GM18520 (cell line): ENCODE data around the gene XAF1.
"Not testable (repeated sequence)": the region's sequence is repeated elsewhere in the genome, so short reads cannot be mapped to it uniquely, and the experiment has no call there.

Experiments
- ATAC-seq: cut with Tn5 transposase; IDR thresholded peaks from one replicate; pipeline ENCODE4 v1.9.1; 2021; ENCODE audit not compliant: unreplicated experiment

XAF1 gene

DNA sequence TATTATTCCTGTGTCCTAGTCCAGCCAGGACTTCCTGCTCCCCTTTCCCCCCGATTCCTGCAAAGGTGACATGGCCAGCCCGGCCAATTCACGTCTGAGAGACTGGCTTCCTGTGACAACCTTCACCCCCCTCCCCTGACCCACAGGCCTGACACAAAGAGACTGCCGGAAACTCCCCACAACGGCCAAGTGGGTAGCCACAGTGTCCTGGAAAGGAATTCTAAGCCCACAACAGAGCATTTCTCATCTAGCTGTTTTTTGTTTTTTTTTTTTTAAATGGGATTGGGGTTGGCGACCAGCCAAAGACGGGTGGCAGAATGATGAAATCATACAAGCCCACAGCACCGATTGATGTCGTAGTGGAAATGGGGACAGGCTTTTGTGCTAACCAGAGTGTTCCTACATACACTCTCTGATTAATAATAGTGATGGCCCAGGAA lies 2.8 kb upstream of the XAF1 start:
- ATAC-seq = no peak

DNA sequence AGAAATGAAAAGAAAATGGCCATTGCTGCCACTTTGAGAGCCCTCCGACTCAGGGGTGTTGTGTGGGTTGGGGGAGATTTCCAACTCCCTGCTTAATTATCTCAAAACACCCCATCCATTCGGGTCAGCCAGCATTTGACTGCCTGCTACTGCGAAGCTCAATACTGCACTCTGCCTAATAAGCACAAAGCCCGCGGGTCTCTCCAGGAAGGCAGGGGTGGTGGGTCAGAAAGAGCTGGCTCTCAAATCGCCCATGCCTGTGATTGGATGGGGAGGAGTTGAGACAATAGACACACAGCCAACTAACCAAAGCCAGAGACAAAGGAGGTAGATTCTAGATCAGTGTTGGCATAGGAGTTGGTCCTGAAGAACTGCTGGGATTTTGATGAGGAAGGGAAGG lies 2.3 kb upstream of the XAF1 start:
- ATAC-seq = no peak

DNA sequence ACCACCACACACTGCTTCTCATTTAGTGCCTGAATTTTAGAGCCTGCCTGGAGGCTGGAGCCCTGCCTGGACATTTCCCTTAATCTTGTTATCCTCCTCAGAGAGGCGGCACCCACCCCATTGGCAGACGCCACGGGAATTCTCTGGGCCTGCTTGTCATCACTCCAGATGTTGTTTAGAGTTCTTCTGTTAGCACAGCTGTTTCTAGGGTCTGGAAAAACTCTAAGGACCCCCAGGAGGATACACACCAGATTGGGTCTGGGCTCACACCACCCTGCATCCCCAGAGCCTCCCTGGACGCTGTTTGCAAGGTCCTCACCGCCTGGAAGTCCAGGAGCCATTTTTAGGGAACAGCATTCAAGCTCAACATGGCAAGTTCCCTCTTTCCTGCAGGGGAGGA lies 565 bp upstream of the XAF1 start:
- ATAC-seq = no peak

DNA sequence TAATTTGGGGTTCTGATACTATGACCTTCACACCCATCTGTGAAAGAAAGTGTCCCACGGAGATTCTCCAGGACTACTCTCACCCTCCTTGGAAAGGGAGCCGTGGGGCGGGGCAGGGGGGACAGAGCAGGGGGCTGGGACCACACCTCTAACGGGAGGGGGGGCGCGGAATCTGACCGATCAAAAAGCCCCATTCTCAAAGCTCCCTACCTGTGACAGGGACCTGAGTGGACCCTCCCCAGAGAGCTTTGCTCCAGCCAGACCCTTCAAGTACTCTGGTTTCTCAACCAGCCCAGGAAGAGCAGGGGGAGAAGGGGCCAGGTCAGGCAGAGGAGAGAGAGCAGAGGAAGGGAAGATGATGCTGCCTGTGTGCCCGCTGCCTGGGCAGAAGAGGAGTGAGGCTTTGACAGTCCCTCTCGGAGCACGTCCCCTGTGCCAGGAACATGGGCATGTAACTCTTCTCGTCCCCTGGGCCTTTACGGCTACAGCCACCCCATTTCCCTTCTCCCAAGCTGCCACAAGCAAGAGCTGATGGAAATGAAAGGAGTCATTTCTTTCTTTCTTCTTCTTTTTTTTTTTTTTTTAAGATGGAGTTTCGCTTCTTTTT lies 682 bp downstream of the XAF1 start:
- ATAC-seq = no peak

DNA sequence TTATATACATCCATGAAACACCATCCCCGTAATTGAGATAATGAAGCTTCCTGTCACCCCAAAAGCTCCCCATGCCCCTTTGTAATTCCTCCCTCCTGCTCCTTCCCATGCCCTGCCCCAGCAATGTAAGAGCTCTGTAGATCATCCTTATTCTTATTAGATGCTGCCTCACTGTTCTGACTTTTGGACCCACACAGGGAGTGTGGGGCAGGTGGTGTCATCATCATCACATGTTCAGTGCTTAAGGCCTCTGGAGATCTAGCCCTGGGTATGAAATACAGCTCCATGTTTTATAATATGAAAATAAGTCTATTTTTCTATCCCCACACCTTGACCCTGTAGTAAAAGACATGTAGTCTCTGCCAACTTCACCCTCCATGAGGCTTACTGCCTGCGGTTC lies 1.9 kb downstream of the XAF1 start:
- no peak for ATAC-seq

DNA sequence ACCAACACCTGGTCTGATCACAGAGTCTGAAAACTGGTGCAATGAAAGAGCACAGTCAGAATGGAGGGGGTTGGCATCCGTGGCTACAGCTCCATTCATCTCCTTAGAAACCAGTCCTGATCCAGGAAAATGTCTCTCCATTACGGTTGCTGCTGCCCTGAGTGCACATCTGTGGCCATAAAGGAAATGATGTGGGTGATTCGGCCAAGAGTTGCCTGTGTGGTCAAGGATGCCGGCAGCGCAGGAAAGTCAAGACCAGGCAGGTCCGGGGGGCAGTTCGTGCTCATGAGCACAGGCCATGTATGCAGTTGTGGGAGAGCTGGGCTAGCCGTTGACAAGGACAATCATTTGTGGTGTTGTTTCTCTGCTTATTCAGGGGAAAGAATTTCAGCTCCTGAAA lies 5.9 kb downstream of the XAF1 start:
- ATAC-seq = no peak

DNA sequence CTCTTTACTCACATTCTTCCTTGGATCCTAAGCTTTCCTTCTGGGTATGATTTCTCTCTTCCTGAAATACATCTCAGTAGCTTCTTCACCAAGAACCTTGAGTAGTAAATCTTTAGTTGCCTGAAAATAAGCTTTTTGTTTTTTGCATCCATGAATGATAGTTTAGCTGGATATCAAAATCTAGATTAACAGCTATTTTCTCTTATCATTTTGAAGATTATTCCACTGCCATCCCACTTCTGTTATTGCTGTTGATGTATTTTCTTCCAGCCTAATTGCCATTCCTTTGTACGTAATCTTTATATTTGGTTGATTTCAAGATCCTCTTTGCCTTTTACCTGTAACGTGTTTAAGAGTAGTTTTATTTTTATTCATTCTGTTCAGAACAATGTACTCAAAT lies 12.6 kb downstream of the XAF1 start:
- no peak for ATAC-seq

DNA sequence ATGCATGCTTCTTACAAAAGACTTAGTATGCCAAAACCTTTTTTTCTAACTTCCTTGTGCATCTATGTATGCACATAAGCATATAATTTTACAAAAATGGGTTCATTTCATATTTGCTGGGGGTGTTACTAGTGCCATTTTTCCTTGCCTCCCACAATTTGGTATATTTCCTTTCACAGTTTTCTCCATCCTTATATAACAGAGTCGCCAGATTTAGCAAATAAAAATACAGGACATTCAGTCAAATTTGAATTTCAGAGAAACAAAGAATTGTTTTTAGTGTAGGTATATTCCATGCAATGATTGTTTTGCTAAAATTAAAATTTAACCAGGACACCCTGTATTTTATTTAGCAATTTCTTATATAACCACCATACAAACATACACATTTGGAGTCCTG lies 16.2 kb downstream of the XAF1 start:
- no peak for ATAC-seq

DNA sequence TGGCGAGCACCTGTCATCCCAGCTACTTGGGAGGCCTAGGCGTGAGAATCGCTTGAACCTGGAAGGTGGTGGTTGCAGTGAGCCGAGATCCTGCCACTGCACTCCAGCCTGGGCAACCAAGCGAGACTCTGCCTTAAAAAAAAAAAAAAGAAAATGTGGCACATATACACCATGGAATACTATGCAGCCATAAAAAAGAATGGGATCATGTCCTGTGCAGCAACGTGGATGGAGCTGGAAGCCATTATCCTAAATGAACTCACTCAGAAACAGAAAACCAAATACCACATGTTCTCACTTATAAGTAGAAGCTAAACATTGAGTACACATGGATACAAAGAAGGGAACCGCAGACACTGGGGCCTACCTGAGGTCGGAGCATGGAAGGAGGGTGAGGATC lies 19.1 kb downstream of the XAF1 start:
- not testable (repeated sequence) for ATAC-seq

DNA sequence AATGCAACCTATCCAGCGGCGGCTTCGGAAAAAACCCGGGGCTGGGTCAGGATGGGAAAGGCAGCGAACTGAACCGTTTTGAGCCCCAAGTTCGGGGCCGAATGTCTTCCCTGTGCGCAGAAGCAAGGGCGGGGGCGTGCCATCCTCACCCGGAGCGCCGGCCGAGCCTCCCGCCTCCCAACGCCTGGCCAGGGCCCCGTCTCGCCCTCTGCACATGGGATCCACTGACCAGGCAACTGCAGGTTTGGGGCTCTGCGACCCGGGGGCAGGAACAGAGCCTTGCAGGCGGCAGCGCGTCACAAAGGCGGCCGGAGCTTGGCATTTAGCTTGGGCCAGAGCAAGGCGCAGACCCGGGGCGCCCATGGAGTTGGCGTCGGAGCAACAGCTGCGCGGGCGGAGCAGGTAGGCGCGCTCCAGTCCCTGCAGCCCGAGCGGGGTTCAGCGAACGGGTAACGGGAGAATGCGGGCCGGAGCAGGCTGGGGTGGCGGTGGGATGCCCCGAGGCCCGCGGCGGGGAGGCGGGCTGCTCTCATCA lies 20.1 kb downstream of the XAF1 start, which contains the start of gene FBXO39:
Gene FBXO39 (plus strand): TSS at position 345 of the 535 bp plus-strand sequence. CDS start 3,654 bp downstream, outside the sequence.
- no peak for ATAC-seq

DNA sequence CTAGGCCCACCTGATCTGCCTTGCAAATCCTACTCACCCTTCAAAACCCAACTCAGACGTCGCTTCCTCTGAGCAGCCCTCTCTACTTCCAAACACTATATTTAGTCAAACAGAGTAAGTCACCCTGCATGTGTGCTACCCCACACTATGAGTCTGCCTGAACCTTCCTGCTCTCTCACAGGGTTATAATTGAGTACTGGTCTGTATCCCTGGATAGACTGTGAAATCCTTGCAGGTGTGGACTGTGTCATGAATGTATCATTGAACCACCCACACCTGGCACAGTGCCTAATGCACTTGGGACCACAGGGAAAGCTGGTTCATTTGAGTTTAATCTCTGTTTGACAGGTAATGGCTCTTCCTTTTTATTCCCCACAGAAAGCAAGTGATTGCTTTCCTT lies 23.6 kb downstream of the XAF1 start:
- no peak for ATAC-seq

DNA sequence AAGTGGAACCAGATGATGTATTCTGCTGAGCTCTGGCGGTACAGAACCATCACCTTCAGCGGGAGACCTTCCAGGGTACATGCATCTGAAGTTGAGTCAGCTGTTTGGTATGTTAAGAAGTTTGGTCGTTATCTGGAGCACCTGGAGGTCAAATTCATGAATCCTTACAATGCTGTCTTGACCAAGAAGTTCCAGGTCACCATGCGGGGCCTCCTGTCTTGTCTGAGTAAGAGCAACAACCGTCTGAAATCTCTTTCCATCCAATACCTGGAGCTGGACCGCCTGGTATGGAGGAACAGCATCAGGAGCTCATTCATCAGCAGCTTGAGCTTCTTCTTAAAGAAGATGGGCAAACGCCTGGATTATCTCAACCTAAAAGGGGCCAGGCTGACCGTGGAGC lies 24.2 kb downstream of the XAF1 start:
- ATAC-seq = no peak

DNA sequence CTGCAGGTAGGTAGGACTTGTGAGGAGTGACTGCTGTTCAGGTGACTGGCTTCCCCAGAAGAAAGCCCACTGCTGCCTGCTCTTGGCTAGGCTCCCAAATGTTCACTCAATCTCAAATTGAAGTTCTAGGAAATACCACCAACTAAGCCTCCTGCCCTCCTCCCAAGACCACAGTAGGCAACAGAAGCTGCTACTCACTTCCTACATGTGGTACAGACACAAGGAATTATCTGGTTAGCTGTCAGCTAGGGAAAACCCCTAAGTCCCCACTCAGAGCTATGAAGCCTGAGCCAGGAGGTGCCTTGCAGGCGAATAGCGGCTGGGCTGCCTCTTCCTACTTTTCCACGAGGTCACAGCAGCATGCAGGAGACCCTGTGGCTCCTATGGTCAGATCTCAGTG lies 25.0 kb downstream of the XAF1 start:
- ATAC-seq = no peak

DNA sequence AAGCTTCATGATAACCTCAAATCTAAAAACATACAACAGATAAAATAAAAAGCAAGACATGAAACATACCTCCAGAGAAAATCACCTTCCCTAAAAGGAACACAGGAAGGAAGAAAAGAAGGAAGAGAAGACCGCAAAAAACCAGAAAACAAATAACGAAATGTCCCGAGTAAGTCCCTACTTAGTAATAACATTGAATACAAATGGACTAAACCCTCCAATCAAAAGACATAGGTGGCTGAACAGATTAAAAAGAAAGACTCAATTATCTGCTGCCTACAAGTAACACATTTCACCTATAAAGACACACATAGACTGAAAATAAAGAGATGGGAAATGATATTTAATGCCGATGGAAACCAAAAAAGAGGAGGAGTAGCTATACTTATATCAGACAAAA lies 26.4 kb downstream of the XAF1 start:
- no peak for ATAC-seq

DNA sequence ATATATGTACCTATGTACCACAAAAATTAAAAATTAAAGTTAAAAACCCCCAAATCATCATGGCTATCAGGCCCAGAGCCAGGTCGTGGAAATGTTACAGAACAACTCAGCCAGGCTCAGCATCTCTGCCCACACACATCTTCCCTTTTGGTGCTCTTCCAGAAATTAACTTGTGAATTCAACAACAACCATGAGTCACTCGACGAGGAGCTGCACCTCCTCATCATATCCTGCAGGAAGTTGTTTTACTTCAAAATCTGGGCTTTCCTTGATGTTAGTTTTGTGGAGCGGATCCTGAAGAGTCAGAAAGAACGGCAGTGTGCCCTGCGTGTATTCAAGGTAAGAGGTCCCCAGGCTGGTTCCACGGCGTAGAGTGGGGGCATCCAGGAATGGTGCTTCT lies 30.8 kb downstream of the XAF1 start:
- ATAC-seq = no peak

DNA sequence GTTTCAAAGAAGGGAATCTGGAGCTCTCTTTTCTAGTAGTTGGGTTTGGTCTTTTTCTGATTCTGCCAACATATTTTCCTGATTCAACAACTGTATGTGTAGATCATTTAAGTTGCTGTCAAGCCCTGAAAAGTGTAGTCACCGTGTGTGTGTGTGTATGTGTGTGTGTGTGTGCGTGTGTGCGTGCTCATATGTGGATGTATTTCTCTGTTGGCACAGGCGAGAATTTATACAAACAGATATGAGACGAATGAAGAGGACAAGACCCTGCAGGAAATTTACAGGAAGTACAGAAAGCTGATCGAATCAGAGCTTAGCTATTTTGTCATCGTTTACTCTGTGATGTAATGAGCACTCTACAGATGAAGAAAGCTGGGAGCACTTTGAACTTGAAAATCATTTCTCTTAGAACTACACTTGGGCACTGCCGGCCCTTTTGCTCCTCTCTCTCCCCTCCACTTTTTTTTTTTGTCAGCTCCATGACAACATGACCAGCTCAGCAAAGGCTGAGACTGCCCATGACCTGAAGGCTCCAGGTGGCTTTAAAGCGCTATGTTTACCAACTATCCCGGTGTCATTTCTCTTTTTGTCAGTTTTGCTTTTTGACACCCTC lies 31.3 kb downstream of the XAF1 start:
- no peak for ATAC-seq

DNA sequence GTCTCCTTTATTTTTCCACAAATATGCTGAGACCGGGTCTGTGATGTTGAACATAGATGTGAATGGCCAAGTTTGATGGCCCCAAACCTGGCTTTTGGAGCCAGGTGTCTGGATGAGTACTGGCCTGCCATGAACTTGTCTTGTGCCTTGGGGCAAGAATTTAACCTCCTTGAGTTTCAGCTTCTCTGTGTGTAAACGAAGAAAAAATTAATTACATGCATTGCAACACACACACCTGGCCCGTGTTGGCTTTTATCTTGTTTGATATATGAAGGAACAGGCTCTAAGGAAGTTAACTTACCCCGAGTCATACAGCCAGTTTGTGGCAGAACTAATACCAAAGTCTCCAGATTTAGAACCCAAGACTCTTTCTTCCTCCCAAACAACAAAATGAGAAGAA lies 33.3 kb downstream of the XAF1 start:
- ATAC-seq = no peak

DNA sequence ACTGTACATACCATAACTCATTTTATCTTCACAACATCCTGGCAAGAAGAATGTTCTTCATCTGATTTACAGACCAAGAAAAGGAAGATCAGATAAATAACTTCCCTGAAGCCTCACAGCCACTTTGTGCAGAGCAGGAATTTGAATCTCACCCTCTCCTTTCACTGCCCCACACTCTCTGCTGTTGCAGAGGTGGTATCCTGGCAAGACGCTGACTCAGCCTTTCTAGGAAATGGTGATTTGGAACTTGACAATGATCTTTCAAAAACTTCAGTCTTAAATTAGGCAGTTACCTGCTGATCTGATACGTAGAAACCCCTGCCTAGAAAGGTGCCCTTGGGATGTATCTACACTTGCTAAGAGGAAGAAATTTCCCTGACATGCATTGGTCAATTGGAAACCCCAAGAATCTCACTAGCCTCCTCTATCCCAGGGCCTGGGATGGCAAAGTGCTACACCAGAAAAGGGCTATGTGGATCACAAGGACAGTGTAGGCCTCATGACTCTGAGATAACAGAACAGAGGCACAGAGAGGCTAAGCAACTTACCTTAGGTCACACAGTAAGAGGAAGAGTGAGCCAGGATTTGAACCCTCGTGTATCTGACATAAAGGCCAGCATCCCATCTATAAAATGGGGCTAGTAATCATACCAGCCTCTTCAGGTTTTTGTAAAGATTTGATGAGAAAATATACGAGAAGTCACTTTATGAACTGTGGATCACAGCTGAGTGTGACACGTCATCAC lies 38.1 kb downstream of the XAF1 start:
- no peak for ATAC-seq

DNA sequence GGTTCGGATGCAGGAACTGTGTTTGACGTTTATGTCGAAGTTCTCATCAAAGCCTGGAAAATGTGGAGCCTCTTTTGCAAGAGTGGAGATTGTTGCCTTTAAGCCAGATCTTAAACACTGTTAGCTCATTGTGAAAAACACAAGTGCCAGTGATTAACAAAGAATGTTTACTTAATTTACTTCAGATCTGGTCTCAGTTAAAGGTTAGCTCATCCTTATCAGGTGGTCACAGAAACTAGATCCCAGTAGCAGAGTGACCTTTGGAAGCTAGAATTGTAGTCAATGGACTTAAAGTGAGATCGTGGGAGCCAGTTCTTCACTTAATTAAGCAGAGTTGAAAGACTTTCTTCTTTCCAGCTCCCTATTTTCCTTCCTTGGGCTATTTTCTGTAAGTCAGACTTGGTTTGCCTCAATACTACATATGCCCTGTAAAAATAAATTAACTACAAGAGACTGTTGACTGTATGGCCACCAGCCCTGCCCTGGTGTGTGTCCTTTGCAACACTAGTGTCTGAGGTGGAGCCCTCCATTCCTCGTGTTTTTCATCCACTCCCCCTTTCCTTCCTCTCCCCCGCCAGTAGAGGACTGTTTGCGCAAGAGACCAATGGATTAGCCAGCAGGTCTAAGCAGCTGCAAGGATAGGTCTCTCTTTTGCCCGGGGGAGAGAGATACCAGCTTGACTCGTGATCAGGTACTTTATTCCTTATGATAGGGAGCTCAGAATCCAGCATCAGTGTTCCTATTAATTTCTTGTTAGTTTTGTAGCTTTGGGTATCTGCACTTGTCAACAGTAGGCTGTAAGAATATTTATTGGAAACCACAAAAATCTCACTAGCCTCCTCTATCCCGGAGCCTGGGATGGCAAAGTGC lies 40.4 kb downstream of the XAF1 start:
- ATAC-seq = no peak

DNA sequence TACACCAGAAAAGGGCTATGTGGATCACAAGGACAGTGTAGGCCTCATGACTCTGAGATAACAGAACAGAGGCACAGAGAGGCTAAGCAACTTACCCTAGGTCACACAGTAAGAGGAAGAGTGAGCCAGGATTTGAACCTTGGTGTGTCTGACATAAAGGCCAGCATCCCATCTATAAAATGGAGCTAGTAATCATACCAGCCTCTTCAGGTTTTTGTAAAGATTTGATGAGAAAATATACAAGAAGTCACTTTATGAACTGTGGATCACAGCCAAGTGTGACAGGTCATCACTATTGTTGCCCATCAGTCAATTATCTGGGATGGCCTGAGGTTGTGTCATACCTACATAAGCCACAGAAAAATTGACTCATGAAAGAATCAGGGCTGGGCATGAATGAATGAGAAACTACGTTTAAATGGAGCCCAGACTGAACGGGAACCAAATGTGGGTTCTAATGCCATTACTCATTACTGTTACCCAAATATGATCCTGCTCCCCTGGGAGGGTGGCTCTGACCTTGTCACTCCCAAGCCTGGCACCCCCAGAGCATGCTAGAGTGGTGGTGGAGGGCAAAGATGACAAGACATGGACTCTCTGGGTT lies 41.1 kb downstream of the XAF1 start:
- ATAC-seq = no peak
